ENCODE results near the gene PPP1R13L. TPM values are rescaled to one million over a fixed set of nuclear protein-coding genes. Genes with fewer than 3 reads are reported as not detected.
"Not testable (repeated sequence)": the region's sequence is repeated elsewhere in the genome, so short reads cannot be mapped to it uniquely, and the experiment has no call there.

PPP1R13L gene
- total and polyA plus RNA-seq, 4 donors = 0.59 to 3.5 (median 2.0) TPM

- WGBS (ENCODE audit: insufficient coverage) = no CpG with 5 or more reads among the region's 4 CpGs
- peaks cover 28% of the 10 kb centered on the region for H3K4me1 ChIP-seq (ENCODE audit: control insufficient read depth, insufficient read depth, low read length)
- peaks cover 13% of the 10 kb centered on the region for H3K27me3 ChIP-seq (ENCODE audit: control insufficient read depth, insufficient read depth, low read length)
- H3K4me3 ChIP-seq (ENCODE audit: low read depth, low read length) = no peak overlapping the region
- no peak for DNase-seq (ENCODE audit: low read depth in 4 of 6, low spot score in 6 of 6)
- no peaks in the 10 kb centered on the region for H3K9me3 ChIP-seq (ENCODE audit: control insufficient read depth, insufficient read depth, low read length)
- peaks cover 50% of the 10 kb centered on the region for H3K36me3 ChIP-seq (ENCODE audit: control insufficient read depth, insufficient read depth, low read length)
- no peak overlapping the region for H3K27ac ChIP-seq (ENCODE audit: low read depth, low read length)
Observed at GRCh38 chr19:45409557-45409920, 4.7 kb upstream of the PPP1R13L start.

- DNase-seq (ENCODE audit: low read depth in 4 of 6, low spot score in 6 of 6) = no peak
- 87% methylated on average over 13 of the region's 15 CpGs for WGBS (ENCODE audit: insufficient coverage)
- no peaks in the 10 kb centered on the region for H3K9me3 ChIP-seq (ENCODE audit: control insufficient read depth, insufficient read depth, low read length)
- peaks cover 45% of the 10 kb centered on the region for H3K36me3 ChIP-seq (ENCODE audit: control insufficient read depth, insufficient read depth, low read length)
- peaks cover 33% of the 10 kb centered on the region for H3K4me1 ChIP-seq (ENCODE audit: control insufficient read depth, insufficient read depth, low read length)
- H3K4me3 ChIP-seq (ENCODE audit: low read depth, low read length) = no peak overlapping the region
- no peak overlapping the region for H3K27ac ChIP-seq (ENCODE audit: low read depth, low read length)
- H3K27me3 ChIP-seq (ENCODE audit: control insufficient read depth, insufficient read depth, low read length) = peaks cover 19% of the 10 kb centered on the region
Observed at GRCh38 chr19:45408830-45409556, 4.1 kb upstream of the PPP1R13L start.

- Histone ChIP-seq H3K36me3 (ENCODE audit: control insufficient read depth, insufficient read depth, low read length) (peaks cover 36% of the 10 kb centered on the region), H3K9me3 (ENCODE audit: control insufficient read depth, insufficient read depth, low read length) (no peaks in the 10 kb centered on the region), H3K27ac (ENCODE audit: low read depth, low read length) (no peak overlapping the region), H3K4me3 (ENCODE audit: low read depth, low read length) (no peak overlapping the region), H3K4me1 (ENCODE audit: control insufficient read depth, insufficient read depth, low read length) (peaks cover 33% of the 10 kb centered on the region), H3K27me3 (ENCODE audit: control insufficient read depth, insufficient read depth, low read length) (peaks cover 27% of the 10 kb centered on the region)
- 87% methylated on average over 8 of the region's 8 CpGs for WGBS (ENCODE audit: insufficient coverage)
- DNase-seq (ENCODE audit: low read depth in 4 of 6, low spot score in 6 of 6) = no peak
Observed at GRCh38 chr19:45408121-45408520, 3.3 kb upstream of the PPP1R13L start.

GRCh38 chr19:45407585-45407984, 2.7 kb upstream of the PPP1R13L start:
- peaks cover 33% of the 10 kb centered on the region for H3K4me1 ChIP-seq (ENCODE audit: control insufficient read depth, insufficient read depth, low read length)
- DNase-seq (ENCODE audit: low read depth in 4 of 6, low spot score in 6 of 6); H3K9me3 ChIP-seq (ENCODE audit: control insufficient read depth, insufficient read depth, low read length); H3K27ac ChIP-seq (ENCODE audit: low read depth, low read length); H3K4me3 ChIP-seq (ENCODE audit: low read depth, low read length): not testable (repeated sequence)
- H3K27me3 ChIP-seq (ENCODE audit: control insufficient read depth, insufficient read depth, low read length) = peaks cover 33% of the 10 kb centered on the region
- H3K36me3 ChIP-seq (ENCODE audit: control insufficient read depth, insufficient read depth, low read length) = peaks cover 32% of the 10 kb centered on the region
- WGBS (ENCODE audit: insufficient coverage) = 80% methylated on average over 5 of the region's 5 CpGs

GRCh38 chr19:45407091-45407375, 2.2 kb upstream of the PPP1R13L start:
- WGBS (ENCODE audit: insufficient coverage) = 0% methylated on average over 9 of the region's 10 CpGs
- H3K9me3 ChIP-seq (ENCODE audit: control insufficient read depth, insufficient read depth, low read length) = no peaks in the 10 kb centered on the region
- peaks cover 38% of the 10 kb centered on the region for H3K27me3 ChIP-seq (ENCODE audit: control insufficient read depth, insufficient read depth, low read length)
- no peak overlapping the region for H3K27ac ChIP-seq (ENCODE audit: low read depth, low read length)
- peaks cover 29% of the 10 kb centered on the region for H3K36me3 ChIP-seq (ENCODE audit: control insufficient read depth, insufficient read depth, low read length)
- no peak for DNase-seq (ENCODE audit: low read depth in 4 of 6, low spot score in 6 of 6)
- H3K4me3 ChIP-seq (ENCODE audit: low read depth, low read length) = peak overlapping the region; percentile 85
- H3K4me1 ChIP-seq (ENCODE audit: control insufficient read depth, insufficient read depth, low read length) = peaks cover 33% of the 10 kb centered on the region

- peaks cover 41% of the 10 kb centered on the region for H3K27me3 ChIP-seq (ENCODE audit: control insufficient read depth, insufficient read depth, low read length)
Observed at GRCh38 chr19:45406226-45407090, 1.6 kb upstream of the PPP1R13L start, which contains the start of gene POLR1G. POLR1G (plus strand) TSS chr19:45406644; CDS start chr19:45406697, 53 bp downstream.

GRCh38 chr19:45405435-45406225, 761 bp upstream of the PPP1R13L start:
- peaks cover 20% of the 10 kb centered on the region for H3K36me3 ChIP-seq (ENCODE audit: control insufficient read depth, insufficient read depth, low read length)
- H3K27ac ChIP-seq (ENCODE audit: low read depth, low read length) = peak overlapping the region; percentile 90
- no peaks in the 10 kb centered on the region for H3K9me3 ChIP-seq (ENCODE audit: control insufficient read depth, insufficient read depth, low read length)
- peaks cover 41% of the 10 kb centered on the region for H3K27me3 ChIP-seq (ENCODE audit: control insufficient read depth, insufficient read depth, low read length)
- peak overlapping the region; percentile 85 for H3K4me3 ChIP-seq (ENCODE audit: low read depth, low read length)
- peaks cover 33% of the 10 kb centered on the region for H3K4me1 ChIP-seq (ENCODE audit: control insufficient read depth, insufficient read depth, low read length)
- peak in 3 of 6 donors; percentile 36 to 91 (median 89) for DNase-seq (ENCODE audit: low read depth in 4 of 6, low spot score in 6 of 6)
- WGBS (ENCODE audit: insufficient coverage) = under 1% methylated on average over 39 of the region's 48 CpGs

More at GRCh38 chr19:45406226-45407090, 1.6 kb upstream of the PPP1R13L start, which contains the start of gene POLR1G:
- WGBS (ENCODE audit: insufficient coverage) = under 1% methylated on average over 51 of the region's 51 CpGs
- Histone ChIP-seq H3K4me1 (ENCODE audit: control insufficient read depth, insufficient read depth, low read length) (peaks cover 33% of the 10 kb centered on the region), H3K9me3 (ENCODE audit: control insufficient read depth, insufficient read depth, low read length) (no peaks in the 10 kb centered on the region), H3K27ac (ENCODE audit: low read depth, low read length) (peak within 1 kb of the TSS; percentile 90), H3K4me3 (ENCODE audit: low read depth, low read length) (peak within 1 kb of the TSS; percentile 85), H3K36me3 (ENCODE audit: control insufficient read depth, insufficient read depth, low read length) (peaks cover 26% of the 10 kb centered on the region)
- DNase-seq (ENCODE audit: low read depth in 4 of 6, low spot score in 6 of 6) = peak; percentile 72 to 96 (median 88)

- no peak for DNase-seq (ENCODE audit: low read depth in 4 of 6, low spot score in 6 of 6)
- Histone ChIP-seq H3K4me3 (ENCODE audit: low read depth, low read length) (no peak overlapping the region), H3K9me3 (ENCODE audit: control insufficient read depth, insufficient read depth, low read length) (no peaks in the 10 kb centered on the region), H3K27ac (ENCODE audit: low read depth, low read length) (no peak overlapping the region), H3K27me3 (ENCODE audit: control insufficient read depth, insufficient read depth, low read length) (peaks cover 43% of the 10 kb centered on the region), H3K4me1 (ENCODE audit: control insufficient read depth, insufficient read depth, low read length) (peaks cover 34% of the 10 kb centered on the region), H3K36me3 (ENCODE audit: control insufficient read depth, insufficient read depth, low read length) (peaks cover 10% of the 10 kb centered on the region)
- 4% methylated on average over 16 of the region's 25 CpGs for WGBS (ENCODE audit: insufficient coverage)
Observed at GRCh38 chr19:45403781-45404556, 900 bp downstream of the PPP1R13L start.

- Histone ChIP-seq H3K27me3 (ENCODE audit: control insufficient read depth, insufficient read depth, low read length) (peaks cover 49% of the 10 kb centered on the region), H3K36me3 (ENCODE audit: control insufficient read depth, insufficient read depth, low read length) (peaks cover 4% of the 10 kb centered on the region), H3K4me3 (ENCODE audit: low read depth, low read length) (no peak overlapping the region), H3K27ac (ENCODE audit: low read depth, low read length) (no peak overlapping the region), H3K4me1 (ENCODE audit: control insufficient read depth, insufficient read depth, low read length) (peaks cover 40% of the 10 kb centered on the region), H3K9me3 (ENCODE audit: control insufficient read depth, insufficient read depth, low read length) (no peaks in the 10 kb centered on the region)
- no peak for DNase-seq (ENCODE audit: low read depth in 4 of 6, low spot score in 6 of 6)
- 61% methylated on average over 4 of the region's 4 CpGs for WGBS (ENCODE audit: insufficient coverage)
Observed at GRCh38 chr19:45403272-45403671, 1.6 kb downstream of the PPP1R13L start.
